ENCODE data around the gene GPR84. TPM values are rescaled to one million over a fixed set of nuclear protein-coding genes. Genes with fewer than 3 reads are reported as not detected.

Gene GPR84
- total RNA-seq, 2 experiments from 2014 or later: 0.32 to 0.57 TPM

GRCh38 chr12:54404061-54405004 lies 40.0 kb upstream of the GPR84 start:
- no peaks in the 10 kb centered on the region for H3K9me3 Mint-ChIP-seq (ENCODE audit: insufficient read depth)
- peaks cover 8% of the 10 kb centered on the region for H3K4me1 Mint-ChIP-seq (ENCODE audit: low read depth)
- CTCF ChIA-PET: interaction anchor here (0.6 to 12.3 kb wide), 22 partner anchors 8 to 179 kb away, joined by 3 to 505 read pairs (median 4); partner anchors contain the start of genes CBX5, HNRNPA1, ITGA5 and NCKAP1L
- H3K27me3 Mint-ChIP-seq (ENCODE audit: low read depth): no peaks in the 10 kb centered on the region
- DNase-seq: peak; percentile 73
- H3K36me3 Mint-ChIP-seq (ENCODE audit: low read depth): peaks cover 73% of the 10 kb centered on the region
- peak overlapping the region; percentile 18 for H3K27ac Mint-ChIP-seq
- peak; percentile 58 for ATAC-seq
- POLR2A ChIA-PET: no interaction called here
- no peak overlapping the region for H3K4me3 Mint-ChIP-seq

DNA sequence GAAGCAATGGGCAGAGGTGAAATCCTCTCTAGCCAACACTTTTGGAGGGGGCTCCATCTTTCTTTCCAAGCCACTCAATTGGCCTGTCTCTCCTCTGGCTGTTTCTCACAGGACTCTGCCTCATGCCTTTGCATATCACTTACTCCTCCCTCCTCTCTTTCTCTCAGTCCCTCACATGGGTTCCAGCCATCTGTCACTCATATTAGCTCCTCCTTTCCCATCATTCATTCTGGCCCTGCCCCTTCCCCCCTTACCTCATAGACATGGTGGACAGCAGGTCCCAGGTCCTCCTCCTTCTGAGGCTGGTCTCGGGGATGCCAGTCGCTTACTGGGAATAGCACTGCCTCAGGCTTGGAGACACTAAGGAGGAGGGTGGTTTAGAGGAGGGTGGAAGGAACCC lies 36.8 kb upstream of the GPR84 start:
- Mint-ChIP-seq H3K4me1 (ENCODE audit: low read depth) (peaks cover 24% of the 10 kb centered on the region), H3K4me3 (no peak overlapping the region), H3K9me3 (ENCODE audit: insufficient read depth) (no peaks in the 10 kb centered on the region), H3K36me3 (ENCODE audit: low read depth) (peaks cover 73% of the 10 kb centered on the region), H3K27ac (peak overlapping the region; percentile 47), H3K27me3 (ENCODE audit: low read depth) (no peaks in the 10 kb centered on the region)
- no peak for DNase-seq
- ATAC-seq: no peak
- POLR2A ChIA-PET: interaction anchor here (1.2 kb wide), 1 partner anchor 11 kb away, joined by 3 read pairs; no protein-coding TSS in a partner anchor
- CTCF ChIA-PET: interaction anchor here (0.9 to 12.3 kb wide), 6 partner anchors 14 to 53 kb away, joined by 3 to 505 read pairs (median 42); partner anchors contain the start of gene ITGA5

GRCh38 chr12:54398995-54399793 lies 34.9 kb upstream of the GPR84 start:
- Mint-ChIP-seq H3K4me3 (no peak overlapping the region), H3K4me1 (ENCODE audit: low read depth) (peaks cover 29% of the 10 kb centered on the region), H3K27me3 (ENCODE audit: low read depth) (no peaks in the 10 kb centered on the region), H3K27ac (no peak overlapping the region), H3K36me3 (ENCODE audit: low read depth) (peaks cover 69% of the 10 kb centered on the region), H3K9me3 (ENCODE audit: insufficient read depth) (no peaks in the 10 kb centered on the region)
- peak; percentile 91 for ATAC-seq
- peak; percentile 92 for DNase-seq
- POLR2A ChIA-PET: interaction anchor here (0.8 to 2.7 kb wide), 11 partner anchors 9 to 98 kb away, joined by 3 to 19 read pairs (median 3); partner anchors contain the start of gene NCKAP1L
- CTCF ChIA-PET: interaction anchor here (0.6 to 12.3 kb wide), 57 partner anchors 9 to 184 kb away, joined by 3 to 505 read pairs (median 6); partner anchors contain the start of genes CBX5, COPZ1, GTSF1 and HNRNPA1

DNA sequence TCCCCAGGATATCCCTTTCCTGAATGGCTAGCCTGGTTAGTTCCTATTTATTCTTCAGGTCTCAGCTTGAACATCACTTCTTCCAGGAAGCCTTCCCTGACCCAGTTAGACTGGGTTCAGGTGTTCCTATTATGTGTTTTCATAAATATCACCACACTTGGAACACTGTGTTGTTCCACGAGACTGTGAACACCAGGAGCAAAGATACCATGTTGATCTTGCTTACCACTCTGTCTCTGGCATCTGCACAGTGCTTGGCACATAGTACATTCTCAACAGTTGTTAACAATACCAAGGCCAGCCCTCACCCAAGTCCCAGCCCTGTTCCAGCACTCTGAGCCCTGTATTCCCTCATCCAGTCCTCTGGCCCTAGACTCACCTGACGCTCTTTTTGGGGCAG lies 33.9 kb upstream of the GPR84 start:
- Mint-ChIP-seq H3K9me3 (ENCODE audit: insufficient read depth) (no peaks in the 10 kb centered on the region), H3K27ac (no peak overlapping the region), H3K36me3 (ENCODE audit: low read depth) (peaks cover 68% of the 10 kb centered on the region), H3K4me1 (ENCODE audit: low read depth) (peaks cover 37% of the 10 kb centered on the region), H3K27me3 (ENCODE audit: low read depth) (no peaks in the 10 kb centered on the region), H3K4me3 (no peak overlapping the region)
- DNase-seq: no peak
- CTCF ChIA-PET: interaction anchor here (1.0 to 12.3 kb wide), 14 partner anchors 11 to 112 kb away, joined by 4 to 505 read pairs (median 19); partner anchors contain the start of genes COPZ1, ITGA5 and NCKAP1L
- ATAC-seq: no peak
- POLR2A ChIA-PET: interaction anchor here (2.7 kb wide), 1 partner anchor 40 kb away, joined by 19 read pairs; no protein-coding TSS in a partner anchor

DNA sequence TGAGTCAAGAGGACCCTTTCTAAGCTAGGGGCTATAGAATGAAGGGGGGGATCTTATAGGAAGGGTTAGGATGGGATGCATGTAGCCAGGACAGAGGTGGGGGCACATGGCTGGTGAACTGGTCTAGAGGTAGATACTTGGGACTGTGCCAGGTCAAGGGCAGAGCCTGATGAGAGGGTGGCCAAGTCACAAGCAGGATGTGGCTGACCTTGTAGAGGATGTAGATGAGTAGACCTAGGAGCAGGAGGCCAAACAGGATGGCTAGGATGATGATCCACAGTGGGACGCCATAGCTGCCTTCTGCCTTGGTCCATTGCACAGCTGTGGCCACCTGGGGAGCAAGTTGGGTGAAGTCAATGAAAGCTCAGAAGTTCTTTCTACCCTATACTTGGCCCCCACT lies 32.9 kb upstream of the GPR84 start:
- Mint-ChIP-seq H3K36me3 (ENCODE audit: low read depth) (peaks cover 61% of the 10 kb centered on the region), H3K27me3 (ENCODE audit: low read depth) (no peaks in the 10 kb centered on the region), H3K4me1 (ENCODE audit: low read depth) (peaks cover 41% of the 10 kb centered on the region), H3K27ac (no peak overlapping the region), H3K9me3 (ENCODE audit: insufficient read depth) (no peaks in the 10 kb centered on the region), H3K4me3 (no peak overlapping the region)
- no peak for DNase-seq
- CTCF ChIA-PET: interaction anchor here (1.4 to 12.3 kb wide), 6 partner anchors 10 to 98 kb away, joined by 3 to 505 read pairs (median 28); partner anchors contain the start of genes COPZ1 and ITGA5
- ATAC-seq: no peak
- POLR2A ChIA-PET: no interaction called here

- Mint-ChIP-seq H3K9me3 (ENCODE audit: insufficient read depth) (no peaks in the 10 kb centered on the region), H3K27ac (no peak overlapping the region), H3K4me1 (ENCODE audit: low read depth) (peaks cover 51% of the 10 kb centered on the region), H3K27me3 (ENCODE audit: low read depth) (no peaks in the 10 kb centered on the region), H3K4me3 (no peak overlapping the region), H3K36me3 (ENCODE audit: low read depth) (peaks cover 55% of the 10 kb centered on the region)
- POLR2A ChIA-PET: interaction anchor here (0.7 kb wide), 1 partner anchor 106 kb away, joined by 3 read pairs; no protein-coding TSS in a partner anchor
- DNase-seq: no peak
- CTCF ChIA-PET: interaction anchor here (1.0 to 12.3 kb wide), 6 partner anchors 9 to 177 kb away, joined by 3 to 505 read pairs (median 5); no protein-coding TSS in a partner anchor
- ATAC-seq: no peak
These were observed 31.3 kb upstream of the GPR84 start for GRCh38 chr12:54395545-54395944.

GRCh38 chr12:54394986-54395385 lies 30.7 kb upstream of the GPR84 start:
- Mint-ChIP-seq H3K4me3 (no peak overlapping the region), H3K4me1 (ENCODE audit: low read depth) (peaks cover 51% of the 10 kb centered on the region), H3K27ac (no peak overlapping the region), H3K36me3 (ENCODE audit: low read depth) (peaks cover 51% of the 10 kb centered on the region), H3K27me3 (ENCODE audit: low read depth) (no peaks in the 10 kb centered on the region), H3K9me3 (ENCODE audit: insufficient read depth) (no peaks in the 10 kb centered on the region)
- DNase-seq: no peak
- ATAC-seq: no peak
- ChIA-PET POLR2A (no interaction called here), CTCF (interaction anchor here (1.0 to 12.3 kb wide), 2 partner anchors 23 to 39 kb away, joined by 3 to 505 read pairs; no protein-coding TSS in a partner anchor)

DNA sequence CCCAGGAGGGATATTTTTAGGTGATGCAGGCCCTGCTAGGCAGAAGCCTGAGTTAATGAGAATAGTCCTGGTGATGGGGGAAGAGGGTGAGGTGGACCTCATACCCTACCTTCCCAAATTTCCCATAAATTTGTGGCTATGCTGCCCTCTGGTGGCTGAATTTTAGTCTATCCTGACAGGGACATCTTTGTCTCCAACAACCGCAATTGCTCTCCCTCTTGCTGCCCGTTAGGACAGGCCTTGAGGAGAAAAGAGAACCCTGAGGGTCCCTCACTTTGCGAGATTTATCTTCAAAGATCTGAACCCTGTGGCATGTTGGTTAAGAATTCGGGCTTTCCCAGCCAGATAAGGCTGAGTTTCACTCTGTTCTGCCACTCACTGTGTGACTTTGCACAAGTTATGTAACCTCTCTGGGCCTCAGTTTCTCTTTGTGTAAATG lies 30.0 kb upstream of the GPR84 start:
- Mint-ChIP-seq H3K9me3 (ENCODE audit: insufficient read depth) (no peaks in the 10 kb centered on the region), H3K36me3 (ENCODE audit: low read depth) (peaks cover 48% of the 10 kb centered on the region), H3K4me1 (ENCODE audit: low read depth) (peaks cover 51% of the 10 kb centered on the region), H3K27me3 (ENCODE audit: low read depth) (no peaks in the 10 kb centered on the region), H3K27ac (no peak overlapping the region), H3K4me3 (no peak overlapping the region)
- POLR2A ChIA-PET: no interaction called here
- peak; percentile 54 for DNase-seq
- CTCF ChIA-PET: interaction anchor here (1.0 to 3.2 kb wide), 5 partner anchors 9 to 104 kb away, joined by 4 to 30 read pairs (median 10); partner anchors contain the start of gene NCKAP1L
- ATAC-seq: no peak

- POLR2A ChIA-PET: interaction anchor here (0.7 kb wide), 1 partner anchor 1011 kb away, joined by 3 read pairs; no protein-coding TSS in a partner anchor
- Mint-ChIP-seq H3K27ac (peak overlapping the region; percentile 27), H3K9me3 (ENCODE audit: insufficient read depth) (no peaks in the 10 kb centered on the region), H3K36me3 (ENCODE audit: low read depth) (peaks cover 46% of the 10 kb centered on the region), H3K4me1 (ENCODE audit: low read depth) (peaks cover 50% of the 10 kb centered on the region), H3K4me3 (no peak overlapping the region), H3K27me3 (ENCODE audit: low read depth) (no peaks in the 10 kb centered on the region)
- no peak for DNase-seq
- ATAC-seq: no peak
- CTCF ChIA-PET: interaction anchor here (1.0 to 3.2 kb wide), 9 partner anchors 10 to 104 kb away, joined by 3 to 30 read pairs (median 7); partner anchors contain the start of gene NCKAP1L
These were observed 29.5 kb upstream of the GPR84 start for GRCh38 chr12:54393743-54394142.

GRCh38 chr12:54393207-54393609 lies 28.9 kb upstream of the GPR84 start:
- DNase-seq (no peak), ATAC-seq (no peak)
- H3K36me3 Mint-ChIP-seq (ENCODE audit: low read depth): peaks cover 43% of the 10 kb centered on the region
- H3K27me3 Mint-ChIP-seq (ENCODE audit: low read depth): no peaks in the 10 kb centered on the region
- H3K4me1 Mint-ChIP-seq (ENCODE audit: low read depth): peaks cover 46% of the 10 kb centered on the region
- ChIA-PET CTCF (interaction anchor here (1.0 to 3.2 kb wide), 9 partner anchors 10 to 105 kb away, joined by 3 to 30 read pairs (median 7); partner anchors contain the start of gene NCKAP1L), POLR2A (interaction anchor here (0.7 kb wide), 1 partner anchor 1010 kb away, joined by 3 read pairs; no protein-coding TSS in a partner anchor)
- H3K9me3 Mint-ChIP-seq (ENCODE audit: insufficient read depth): no peaks in the 10 kb centered on the region
- no peak overlapping the region for H3K27ac Mint-ChIP-seq
- no peak overlapping the region for H3K4me3 Mint-ChIP-seq

All from activated CD8-positive, alpha-beta T cell treated with anti-CD3 and anti-CD28 coated beads, Interleukin-2, amount 10 ng/mL, durations not matched to agents 7 days and 5 days (primary cell).